Colon (tissue), 2 donors: ENCODE data around the gene FAM210A.
"Not testable (repeated sequence)": the region's sequence is repeated elsewhere in the genome, so short reads cannot be mapped to it uniquely, and the experiment has no call there.

Experiments used
- FAIRE-seq: peaks from 2 replicates; lab custom pipeline; 2012; peaks lifted over from hg19 to GRCh38; lab: Jason Lieb, UNC
- donor health status: control.
- donor health status: control.

FAM210A gene, protein sequence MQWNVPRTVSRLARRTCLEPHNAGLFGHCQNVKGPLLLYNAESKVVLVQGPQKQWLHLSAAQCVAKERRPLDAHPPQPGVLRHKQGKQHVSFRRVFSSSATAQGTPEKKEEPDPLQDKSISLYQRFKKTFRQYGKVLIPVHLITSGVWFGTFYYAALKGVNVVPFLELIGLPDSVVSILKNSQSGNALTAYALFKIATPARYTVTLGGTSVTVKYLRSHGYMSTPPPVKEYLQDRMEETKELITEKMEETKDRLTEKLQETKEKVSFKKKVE

DNA sequence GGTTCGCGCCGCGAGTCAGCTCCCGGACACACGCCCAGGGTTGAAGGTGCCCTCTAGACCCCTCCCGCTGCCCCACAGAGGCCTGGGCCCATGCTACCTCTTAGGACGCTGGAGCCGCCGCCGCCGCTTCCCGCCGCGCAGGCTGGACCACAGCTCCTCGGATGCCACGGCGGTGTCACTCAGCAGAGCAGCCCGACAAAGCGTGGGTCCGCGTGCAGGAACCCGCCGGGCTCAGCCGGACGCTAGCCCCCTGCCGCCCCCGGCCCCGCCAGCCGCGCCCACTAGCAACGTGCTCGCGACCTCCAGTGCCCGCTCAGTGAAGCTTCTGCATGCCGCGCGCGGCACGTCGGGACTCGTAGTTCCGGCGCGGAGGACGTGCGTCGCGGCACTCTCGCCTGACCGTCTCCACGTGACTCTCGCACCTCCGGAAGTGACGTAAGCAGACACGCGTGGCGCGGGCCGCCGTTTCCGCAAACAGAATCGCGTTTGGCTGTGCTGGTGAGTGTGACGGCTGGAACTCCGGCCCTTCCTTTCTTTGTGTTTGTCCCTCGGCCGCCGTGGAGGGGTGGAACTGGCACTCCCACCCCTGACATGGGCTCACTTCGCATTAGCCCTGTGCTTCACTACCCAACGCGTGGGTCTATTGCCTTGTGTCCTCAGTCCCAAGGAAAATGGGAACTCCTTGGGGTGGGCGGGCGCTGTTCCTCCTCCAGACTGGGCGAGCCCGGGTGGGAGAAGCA is at the start of gene FAM210A, which contains the start of gene RNMT:
Gene FAM210A (minus strand): TSS at position 327 of the 740 bp plus-strand sequence. CDS start 44,481 bp downstream, outside the sequence.
Gene RNMT (plus strand): TSS at position 442 of the 740 bp plus-strand sequence. CDS start 4,845 bp downstream, outside the sequence.
- no peak for FAIRE-seq

DNA sequence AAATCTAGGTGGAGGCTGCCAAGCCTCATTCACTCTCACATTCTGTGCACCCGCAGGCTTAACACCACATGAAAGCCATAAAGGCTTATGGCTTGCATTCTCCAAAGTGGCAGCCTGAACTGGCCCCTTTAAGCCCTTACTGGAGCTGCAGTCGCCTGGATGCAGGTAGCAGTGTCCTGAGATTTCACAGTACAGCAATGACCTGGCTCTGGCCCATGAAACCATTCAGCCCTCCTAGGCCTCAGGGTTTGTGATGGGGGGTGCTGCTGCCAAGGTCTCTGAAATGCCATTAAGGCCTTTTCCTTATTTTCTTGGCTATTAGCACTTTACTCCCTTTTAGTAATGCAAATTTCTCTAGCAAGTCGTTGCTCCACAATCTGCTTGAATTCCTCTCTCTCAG is 48.7 kb upstream of the FAM210A start:
- no peak for FAIRE-seq

- no peak for FAIRE-seq
These were observed 36.5 kb upstream of the FAM210A start for GRCh38 chr18:13762690-13763439.

- no peak for FAIRE-seq
These were observed 33.7 kb upstream of the FAM210A start for GRCh38 chr18:13760047-13760446.

DNA sequence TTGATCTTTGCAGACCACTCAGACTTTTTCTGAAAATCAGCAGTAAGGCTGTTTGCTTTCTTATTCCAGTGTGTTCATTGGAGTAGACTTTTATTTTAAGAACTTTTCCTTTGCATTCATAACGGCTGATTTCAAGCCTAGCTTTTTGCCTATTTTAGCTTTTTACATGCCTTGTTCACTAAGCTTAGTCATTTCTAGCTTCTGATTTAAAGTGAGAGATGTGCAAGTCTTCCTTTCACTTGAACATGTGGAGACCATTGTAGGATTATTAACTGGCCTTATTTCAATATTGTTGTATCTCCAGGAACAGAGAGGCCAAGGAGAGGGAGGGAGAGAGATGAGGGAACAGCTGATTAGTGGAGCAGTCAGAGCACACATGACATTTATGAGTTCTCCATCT is 32.3 kb upstream of the FAM210A start:
- no peak for FAIRE-seq

GRCh38 chr18:13756671-13757070 is 30.3 kb upstream of the FAM210A start:
- FAIRE-seq, result no peak

DNA sequence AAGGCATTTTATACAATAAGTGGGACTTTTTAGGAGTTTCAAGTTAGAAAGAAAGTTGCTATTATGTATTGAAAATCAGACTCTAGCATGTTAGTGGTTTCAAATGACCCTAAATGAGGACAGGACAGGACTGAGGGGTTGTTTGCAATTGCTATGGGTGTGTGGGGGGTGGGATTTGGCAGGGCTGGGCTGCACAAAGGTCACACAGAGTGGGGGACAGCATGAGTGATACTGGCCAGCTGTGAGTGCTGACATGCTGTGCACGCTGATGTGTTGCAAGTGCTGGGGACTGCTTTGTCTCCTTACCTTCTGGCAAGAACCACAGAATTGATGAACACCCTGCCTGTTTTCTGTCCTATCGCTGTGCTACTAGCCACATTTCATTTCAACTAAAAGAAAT is 29.9 kb upstream of the FAM210A start:
- no peak for FAIRE-seq

DNA sequence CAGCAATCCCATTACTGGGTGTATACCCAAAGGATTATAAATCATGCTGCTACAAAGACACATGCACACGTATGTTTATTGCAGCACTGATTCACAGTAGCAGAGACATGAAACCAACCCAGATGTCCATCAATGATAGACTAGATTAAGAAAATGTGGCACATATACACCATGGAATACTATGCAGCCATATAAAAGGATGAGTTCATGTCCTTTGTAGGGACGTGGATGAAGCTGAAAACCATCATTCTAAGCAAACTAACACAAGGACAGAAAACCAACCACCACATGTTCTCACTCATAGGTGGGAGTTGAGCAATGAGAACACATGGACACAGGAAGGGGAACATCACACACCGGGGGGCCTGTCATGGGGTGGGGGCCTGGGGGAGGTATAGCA is 25.2 kb upstream of the FAM210A start:
- not testable (repeated sequence) for FAIRE-seq

- FAIRE-seq, result no peak
These were observed 20.3 kb upstream of the FAM210A start for GRCh38 chr18:13746633-13747032.

GRCh38 chr18:13745696-13746095 is 19.3 kb upstream of the FAM210A start:
- FAIRE-seq, result no peak

DNA sequence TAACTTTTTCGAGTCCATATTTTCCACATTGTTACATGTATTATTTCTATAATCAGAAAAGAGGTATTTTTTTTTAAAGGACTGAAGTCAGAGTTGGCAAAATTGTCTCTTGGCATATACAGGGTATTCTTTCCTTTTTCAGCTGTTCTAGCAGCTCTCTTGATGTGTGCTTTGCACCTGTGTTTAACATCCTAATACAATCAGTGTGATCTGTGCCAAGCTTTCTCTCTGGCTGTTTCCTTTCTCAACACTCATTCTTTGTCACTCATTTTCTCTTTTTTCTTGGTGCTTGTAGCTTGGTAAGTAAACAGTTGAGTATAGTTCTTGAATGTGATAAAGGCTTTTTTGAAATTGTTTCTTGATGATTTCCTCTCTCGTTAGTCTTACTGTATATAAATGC is 9.3 kb upstream of the FAM210A start:
- no peak for FAIRE-seq

GRCh38 chr18:13730481-13730880 is 4.1 kb upstream of the FAM210A start:
- FAIRE-seq, result no peak

DNA sequence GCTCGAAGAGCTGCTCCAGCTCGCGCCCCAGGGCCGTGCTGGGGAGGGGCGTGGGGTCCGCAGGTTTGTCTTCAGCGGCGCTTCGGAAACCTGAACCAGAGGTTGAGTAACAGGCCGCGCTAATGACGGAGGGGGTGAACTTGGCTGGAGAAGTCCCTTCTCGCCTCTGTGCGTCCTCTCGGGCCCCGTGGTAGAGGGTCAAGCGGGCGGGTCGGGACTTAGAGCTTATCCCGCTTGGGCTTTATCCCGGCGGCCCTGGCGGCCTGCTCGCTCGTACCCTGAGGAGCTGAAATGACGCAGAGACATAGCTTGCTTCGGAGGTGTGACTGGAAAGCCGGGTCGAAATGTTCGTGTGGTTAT is 594 bp upstream of the FAM210A start:
- FAIRE-seq, result no peak

DNA sequence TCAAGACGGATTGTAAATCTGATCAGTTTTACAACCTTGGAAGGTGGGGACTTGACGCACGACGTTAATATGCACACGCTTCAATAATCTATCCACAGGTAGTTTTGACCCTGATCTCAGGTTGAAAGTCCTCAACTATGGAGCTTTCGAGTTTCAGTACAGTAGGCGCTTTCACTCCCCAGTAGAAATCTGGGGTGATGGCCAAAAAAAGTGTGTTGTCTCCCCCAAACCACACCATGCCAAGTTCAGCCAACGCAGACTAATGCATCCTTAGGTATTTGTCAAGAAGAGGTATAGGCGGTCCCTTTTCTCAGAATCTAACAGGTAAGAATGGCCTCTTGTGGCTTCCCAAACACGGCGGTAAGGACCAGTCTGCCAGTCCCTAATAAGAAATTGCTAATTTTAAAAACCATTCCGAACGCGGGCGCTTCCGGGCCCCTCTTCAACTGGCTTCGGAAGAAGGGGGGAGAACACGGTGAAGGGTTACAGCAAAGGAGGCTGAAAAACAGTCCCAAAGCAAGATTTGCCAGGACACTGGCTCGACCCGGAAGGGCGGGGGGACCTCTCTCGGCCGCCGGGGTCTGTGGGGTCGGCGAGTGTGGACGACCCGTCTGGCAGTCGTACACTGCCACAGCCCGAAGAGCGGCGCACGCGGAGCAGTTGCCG is 659 bp downstream of the FAM210A start:
- no peak for FAIRE-seq

- no peak for FAIRE-seq
These were observed 5.5 kb downstream of the FAM210A start for GRCh38 chr18:13720847-13721246.

GRCh38 chr18:13720123-13720522 is 6.2 kb downstream of the FAM210A start:
- no peak for FAIRE-seq

DNA sequence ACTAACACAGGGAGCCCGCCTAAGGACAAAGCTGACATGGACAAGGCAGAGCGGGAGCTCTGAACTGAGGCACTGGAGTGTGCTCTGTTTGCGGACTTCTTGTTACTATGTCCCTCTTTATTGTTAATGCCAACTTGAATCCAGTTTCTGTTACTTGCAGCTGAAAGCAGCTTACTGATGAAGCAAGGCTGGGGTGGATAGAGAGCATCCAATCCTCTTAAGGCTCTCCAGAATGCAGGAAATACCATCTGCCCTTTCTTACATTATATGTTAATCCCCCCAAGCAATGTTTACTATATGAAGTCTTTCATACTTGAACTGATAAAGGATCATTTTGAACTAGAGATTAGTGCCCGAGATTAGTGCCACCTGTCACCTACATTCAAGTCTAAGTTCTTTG is 9.4 kb downstream of the FAM210A start:
- FAIRE-seq, result no peak

GRCh38 chr18:13715330-13715729 is 11.0 kb downstream of the FAM210A start:
- no peak for FAIRE-seq

- no peak for FAIRE-seq
These were observed 12.8 kb downstream of the FAM210A start for GRCh38 chr18:13713455-13714055.

DNA sequence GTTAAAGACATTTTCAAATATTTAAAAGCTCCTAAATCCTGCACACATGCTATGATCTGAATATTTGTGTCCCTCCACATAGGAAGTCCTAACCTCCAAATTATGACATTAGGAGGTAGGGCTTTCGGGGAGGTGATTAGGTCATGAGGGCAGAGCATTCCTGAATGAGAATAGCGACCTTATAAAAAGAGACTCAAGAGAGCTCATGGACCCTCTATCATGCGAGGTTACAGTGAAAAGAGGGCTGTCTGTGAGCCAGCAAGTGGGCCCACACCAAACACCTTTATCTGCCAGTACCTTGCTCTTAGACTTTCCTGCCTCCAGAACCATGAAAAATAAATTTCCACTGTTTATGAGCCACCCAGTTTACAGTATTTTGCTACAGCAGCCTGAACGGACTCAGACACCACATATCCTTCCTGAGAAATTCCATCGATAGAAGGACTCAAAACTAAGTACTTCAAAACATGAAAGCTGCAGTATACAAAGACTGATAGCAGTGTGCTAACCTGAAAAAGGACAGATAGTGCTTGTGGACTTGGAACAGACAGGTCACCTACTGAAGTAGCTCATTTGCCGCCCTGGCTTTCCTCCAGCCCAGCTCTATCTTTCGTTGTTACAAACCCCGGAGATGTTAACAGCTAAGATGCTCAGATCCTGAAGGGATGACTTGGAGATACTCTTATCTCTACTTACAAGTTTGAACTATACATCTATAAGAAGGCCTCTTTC is 13.8 kb downstream of the FAM210A start:
- no peak for FAIRE-seq

DNA sequence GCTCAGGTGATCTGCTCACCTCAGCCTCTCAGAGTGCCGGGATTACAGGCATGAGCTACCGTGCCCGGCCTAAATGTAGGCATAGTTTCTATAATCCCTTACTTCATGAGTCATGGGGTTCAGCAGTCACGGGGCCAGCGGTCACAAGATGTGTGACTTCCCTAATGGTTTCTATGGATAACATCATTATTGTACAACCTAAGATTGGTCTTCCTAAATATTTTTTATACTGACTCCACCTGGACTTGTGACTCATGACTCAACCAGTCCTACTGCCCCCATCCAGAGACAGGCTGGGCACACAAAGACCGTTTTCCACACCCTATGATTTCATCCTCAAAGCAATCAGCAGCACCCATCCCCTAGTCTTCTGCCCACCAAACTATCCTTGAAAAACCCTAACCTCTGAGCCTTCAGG is 15.9 kb downstream of the FAM210A start:
- FAIRE-seq, result no peak
